Putamen (tissue), 1 donor: ENCODE data around the gene VTI1A.
"Not testable (repeated sequence)": the region's sequence is repeated elsewhere in the genome, so short reads cannot be mapped to it uniquely, and the experiment has no call there.

ENCODE experiments used
- DNase-seq: peaks from one replicate; pipeline ENCODE4 v3.0.0-alpha.2; 2016; ENCODE audit warnings: low spot score

Gene VTI1A

DNA sequence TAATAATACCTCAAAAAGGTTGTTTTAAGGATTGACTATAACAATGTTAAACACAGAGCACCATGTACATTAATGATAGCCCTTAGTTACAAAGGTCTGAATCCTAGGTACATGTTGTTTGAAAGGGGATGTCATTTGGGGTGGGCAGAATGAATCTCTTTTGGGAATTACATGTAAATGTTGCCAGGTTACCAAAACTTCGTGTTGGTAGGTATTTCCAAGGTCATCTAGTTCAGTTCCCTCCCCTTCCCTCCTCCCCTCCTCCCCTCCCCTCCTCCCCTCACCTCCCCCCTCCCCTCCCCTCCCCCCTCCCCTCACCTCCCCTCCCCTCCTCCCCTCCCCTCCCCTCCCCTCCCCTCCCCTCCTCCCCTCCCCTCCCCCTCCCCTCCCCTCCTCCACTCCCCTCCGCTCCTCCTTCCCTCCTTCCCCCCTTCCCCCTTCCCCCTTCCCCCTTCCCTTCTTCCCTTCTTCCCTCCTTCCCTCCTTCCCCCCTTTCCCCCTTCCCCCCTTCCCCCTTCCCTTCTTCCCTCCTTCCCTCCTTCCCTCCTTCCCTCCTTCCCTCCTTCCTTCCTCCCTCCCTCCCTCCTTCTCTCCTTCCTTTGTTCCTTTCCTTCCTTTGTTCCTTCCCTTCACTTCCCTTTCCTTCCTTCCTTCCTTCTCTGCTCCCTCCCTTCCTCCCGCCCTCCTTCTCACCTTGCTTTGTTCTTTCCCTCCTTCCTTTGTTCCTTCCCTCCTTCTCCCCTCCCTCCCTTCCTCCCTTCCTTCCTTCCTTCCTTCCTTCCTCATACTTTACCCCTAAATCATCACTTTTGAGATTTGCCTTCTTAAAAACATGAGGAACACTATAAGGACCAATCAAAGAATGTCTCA, 8.1 kb downstream of the VTI1A start:
- DNase-seq, result no peak

GRCh38 chr10:112456533-112456932, 9.5 kb downstream of the VTI1A start:
- DNase-seq, result no peak

GRCh38 chr10:112460366-112460765, 13.4 kb downstream of the VTI1A start:
- no peak for DNase-seq

DNA sequence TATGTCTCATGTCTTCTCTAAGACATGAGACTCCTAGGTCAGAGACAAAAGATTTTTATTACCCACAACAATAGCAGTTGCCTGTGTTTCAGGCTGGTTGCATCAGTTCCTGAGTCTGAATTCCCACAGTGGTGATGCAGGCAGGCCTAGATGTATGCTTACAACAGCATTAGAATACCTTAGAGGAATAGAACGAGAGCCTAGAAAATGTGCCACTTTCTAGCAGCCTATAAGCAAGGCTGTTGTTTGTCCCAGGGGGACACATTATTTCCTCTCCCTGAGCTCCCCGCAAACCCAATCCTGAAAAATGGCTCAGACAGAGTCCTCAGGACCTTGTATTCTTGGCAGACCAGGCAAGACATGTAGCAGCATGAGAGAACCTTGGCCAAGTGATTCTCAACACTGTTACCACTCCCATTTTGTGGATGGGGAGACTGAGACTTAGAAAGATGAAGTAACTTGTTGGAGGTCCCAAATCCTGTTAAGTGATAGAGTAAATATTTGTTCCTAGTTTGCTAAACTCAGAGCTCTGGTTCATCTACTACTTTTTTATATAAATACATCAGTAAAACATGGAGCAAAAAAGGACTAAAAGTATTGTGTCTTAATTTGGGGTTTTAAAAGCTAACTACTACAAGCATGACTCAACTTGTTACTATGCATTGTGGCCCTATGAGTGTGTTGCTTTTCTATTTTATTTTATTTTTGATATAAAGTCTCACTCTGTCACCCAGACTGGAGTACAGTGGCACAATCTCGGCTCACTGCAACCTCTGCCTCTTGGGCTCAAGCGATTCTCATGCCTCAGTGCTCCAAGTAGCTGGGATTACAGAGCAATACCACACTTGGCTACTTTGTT, 14.2 kb downstream of the VTI1A start:
- no peak for DNase-seq

DNA sequence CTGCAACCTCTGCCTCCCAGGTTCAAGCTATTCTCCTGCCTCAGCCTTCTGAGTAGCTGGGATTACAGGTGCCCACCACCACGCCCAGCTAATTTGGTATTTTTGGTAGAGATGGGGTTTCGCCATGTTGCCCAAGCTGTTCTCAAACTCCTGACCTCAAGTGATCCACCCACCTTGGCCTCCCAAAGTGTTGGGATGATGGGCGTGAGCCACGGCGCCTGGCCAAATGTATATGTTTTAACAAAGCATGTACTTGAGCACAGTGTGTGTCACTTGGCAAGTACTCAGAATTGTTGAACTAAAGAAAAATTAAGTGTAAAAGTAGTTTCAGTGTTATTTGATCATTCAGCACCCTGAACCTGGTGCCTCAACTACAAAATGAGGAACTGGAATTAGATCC, 17.1 kb downstream of the VTI1A start:
- DNase-seq, result not testable (repeated sequence)

- DNase-seq, result no peak
Measured at GRCh38 chr10:112465299-112465883, 18.4 kb downstream of the VTI1A start.

DNA sequence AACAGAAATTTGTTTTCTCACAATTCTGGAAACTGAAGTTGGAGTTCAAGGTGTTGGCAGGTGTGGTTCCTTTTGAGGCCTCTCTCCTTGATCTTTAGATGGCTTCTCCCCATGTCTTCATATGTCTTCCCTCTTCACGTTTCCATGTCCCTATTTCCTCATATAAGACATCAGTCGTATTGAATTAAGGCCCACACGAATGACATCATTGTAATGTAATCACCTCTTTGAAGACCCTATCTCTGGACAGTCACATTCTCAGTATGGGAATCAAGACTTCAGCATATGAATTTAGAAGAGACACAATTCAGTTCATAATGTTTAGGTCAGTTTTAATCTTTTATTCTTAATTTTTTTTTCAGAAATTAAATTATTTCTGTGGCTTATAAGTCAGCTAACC, 19.8 kb downstream of the VTI1A start:
- DNase-seq, result no peak

GRCh38 chr10:112467541-112468075, 20.6 kb downstream of the VTI1A start:
- DNase-seq, result no peak

DNA sequence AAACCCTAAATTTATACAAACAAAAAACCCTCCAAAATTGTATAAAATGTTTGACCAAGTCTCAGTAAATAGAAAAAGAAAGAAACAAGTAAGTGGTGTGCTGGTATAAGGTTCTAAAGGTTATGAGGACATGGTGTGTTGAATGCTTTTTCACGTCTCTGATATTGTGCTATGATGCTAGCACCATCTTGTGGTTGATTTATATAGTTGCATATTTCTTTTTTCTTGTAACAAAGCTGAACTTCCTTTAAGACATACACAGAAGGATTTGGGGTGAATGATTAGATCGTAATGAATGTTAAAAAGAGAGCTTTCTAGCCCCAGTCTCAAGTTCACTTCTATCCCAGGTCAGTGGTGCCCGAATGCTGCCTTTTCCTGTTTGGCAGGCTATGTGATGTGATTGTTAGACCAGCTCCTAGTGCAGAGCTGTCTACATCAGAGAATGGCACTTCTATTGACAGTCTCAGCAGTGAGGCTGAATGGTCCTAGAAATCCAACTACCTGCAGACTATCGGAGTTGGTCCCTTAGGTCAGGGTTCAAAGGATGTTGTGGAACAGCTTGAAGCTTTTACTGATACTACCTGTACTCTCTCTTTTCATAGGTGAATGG, 25.0 kb downstream of the VTI1A start:
- DNase-seq, result peak; percentile 41

- no peak for DNase-seq
Measured at GRCh38 chr10:112475575-112476218, 28.7 kb downstream of the VTI1A start.

DNA sequence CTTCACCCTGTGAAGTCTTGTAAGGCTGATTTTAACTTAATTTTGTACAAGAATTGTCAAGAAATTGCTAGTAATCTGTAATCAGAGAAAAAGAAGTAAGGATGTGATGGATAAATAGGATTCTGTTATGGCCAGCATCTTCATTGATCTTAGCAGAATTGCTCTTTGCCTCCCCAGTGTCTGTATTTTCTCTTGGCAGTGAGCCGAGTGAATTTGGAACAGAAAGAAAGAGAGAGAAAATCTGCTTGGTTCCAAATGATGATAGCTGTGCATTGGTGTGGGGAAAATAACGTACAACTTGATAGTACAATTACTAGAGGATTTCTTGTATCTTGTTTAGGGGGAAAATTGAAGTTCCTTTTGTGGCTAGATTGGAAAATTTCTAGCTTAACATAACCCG, 34.6 kb downstream of the VTI1A start:
- DNase-seq, result no peak

- DNase-seq, result no peak
Measured at GRCh38 chr10:112484399-112484798, 37.4 kb downstream of the VTI1A start.

DNA sequence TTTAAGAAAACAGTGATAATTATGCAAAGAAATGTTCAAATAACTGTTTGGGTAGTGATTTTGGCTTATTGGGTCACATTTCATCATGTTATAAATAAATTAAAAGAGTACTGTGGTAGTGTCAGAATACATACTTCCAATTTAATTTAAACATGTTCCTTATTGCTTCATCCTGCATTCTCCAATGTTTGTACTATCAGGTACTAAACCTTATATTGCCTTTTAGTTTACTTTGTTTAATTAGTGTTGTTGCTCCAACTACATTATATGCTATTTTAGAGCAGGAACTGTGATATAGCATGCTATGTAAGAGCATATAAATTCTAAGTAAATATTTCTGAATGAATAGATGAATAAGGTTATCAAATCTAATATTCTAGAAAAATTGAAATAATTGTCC, 40.9 kb downstream of the VTI1A start:
- no peak for DNase-seq

- DNase-seq, result no peak
Measured at GRCh38 chr10:112490545-112490944, 43.5 kb downstream of the VTI1A start.

GRCh38 chr10:112491144-112491543, 44.1 kb downstream of the VTI1A start:
- no peak for DNase-seq

DNA sequence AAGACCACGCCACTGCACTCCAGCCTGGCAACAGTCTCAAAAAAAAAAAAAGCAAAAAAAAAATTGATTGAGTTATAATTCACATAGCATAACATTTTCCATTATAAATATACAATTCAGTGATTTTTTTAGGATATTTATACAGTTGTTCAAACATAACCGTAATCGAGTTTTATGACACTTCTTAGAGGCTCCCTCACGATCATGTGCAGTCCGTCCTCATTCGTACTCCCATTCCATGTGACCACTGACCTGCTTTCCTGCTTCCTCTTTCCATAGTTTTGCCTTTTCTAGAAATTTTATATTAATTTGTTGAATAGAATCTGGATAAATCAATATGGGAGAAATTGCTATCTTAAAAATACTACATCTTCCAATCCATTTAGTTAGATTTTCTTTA, 45.7 kb downstream of the VTI1A start:
- no peak for DNase-seq

- DNase-seq, result no peak
Measured at GRCh38 chr10:112497347-112497950, 50.4 kb downstream of the VTI1A start.

DNA sequence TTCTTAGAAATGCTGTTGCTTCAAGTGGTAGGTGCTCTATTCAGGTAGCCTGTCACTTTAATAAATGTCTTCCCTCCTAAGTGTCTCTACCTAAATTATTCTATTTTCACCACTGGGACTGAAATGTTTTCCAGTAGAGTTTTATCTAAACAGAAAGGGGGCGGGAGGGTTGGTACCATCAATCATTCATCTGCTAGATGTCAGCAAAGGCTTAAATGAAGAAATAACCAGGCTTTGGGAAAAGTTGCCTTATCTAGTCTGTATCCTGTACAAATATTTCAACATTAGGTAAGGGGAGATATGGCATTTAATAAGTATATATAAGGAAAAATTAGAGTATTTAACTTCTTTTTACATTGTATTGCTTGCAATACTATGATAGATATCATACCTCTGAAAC, 51.8 kb downstream of the VTI1A start:
- no peak for DNase-seq

DNA sequence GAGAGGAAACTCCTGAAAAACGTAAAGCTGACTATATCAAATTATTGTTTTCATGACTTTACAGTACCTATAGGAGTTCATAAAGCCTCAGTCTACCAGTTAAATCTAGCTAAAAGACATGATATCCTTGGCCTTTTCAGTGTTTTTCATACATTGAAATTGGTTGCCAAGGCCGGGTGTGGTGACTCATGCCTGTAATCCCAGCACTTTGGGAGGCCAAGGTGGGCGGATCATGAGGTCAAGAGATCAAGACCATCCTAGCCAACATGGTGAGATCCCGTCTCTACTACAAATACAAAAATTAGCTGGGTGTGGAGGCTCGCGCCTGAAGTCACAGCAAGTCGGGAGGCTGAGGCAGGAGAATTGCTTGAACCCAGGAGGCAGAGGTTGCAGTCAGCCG, 53.0 kb downstream of the VTI1A start:
- not testable (repeated sequence) for DNase-seq

GRCh38 chr10:112502536-112502935, 55.5 kb downstream of the VTI1A start:
- no peak for DNase-seq

- no peak for DNase-seq
Measured at GRCh38 chr10:112503643-112504042, 56.6 kb downstream of the VTI1A start.
